ENCODE measurements around the gene MTFMT.

Gene MTFMT

GRCh38 chr15:65059931-65060596 lies 30.6 kb upstream of the MTFMT start:
- no peak overlapping the region for H3K4me3 ChIP-seq (ENCODE audit: low read depth, low read length)
- no peak for DNase-seq (ENCODE audit: low read depth)
- TF ChIP-seq CTCF (IDR thresholded peaks at IDR 0.05; ENCODE audit: low read depth, low read length, missing control alignments), result no peak

- H3K4me3 ChIP-seq (ENCODE audit: low read depth, low read length), result no peak overlapping the region
- no peak for TF ChIP-seq CTCF (IDR thresholded peaks at IDR 0.05; ENCODE audit: low read depth, low read length, missing control alignments)
- no peak for DNase-seq (ENCODE audit: low read depth)
Measured at GRCh38 chr15:65059369-65059750, 29.9 kb upstream of the MTFMT start.

- no peak for TF ChIP-seq CTCF (IDR thresholded peaks at IDR 0.05; ENCODE audit: low read depth, low read length, missing control alignments)
- DNase-seq (ENCODE audit: low read depth), result no peak
Measured at GRCh38 chr15:65058394-65059368, 29.2 kb upstream of the MTFMT start.

GRCh38 chr15:65057549-65057940 lies 28.1 kb upstream of the MTFMT start:
- no peak for DNase-seq (ENCODE audit: low read depth)
- no peak for TF ChIP-seq CTCF (IDR thresholded peaks at IDR 0.05; ENCODE audit: low read depth, low read length, missing control alignments)
- H3K4me3 ChIP-seq (ENCODE audit: low read depth, low read length), result no peak overlapping the region

More at GRCh38 chr15:65058394-65059368, 29.2 kb upstream of the MTFMT start:
- H3K4me3 ChIP-seq (ENCODE audit: low read depth, low read length), result no peak overlapping the region

GRCh38 chr15:65056868-65057548 lies 27.6 kb upstream of the MTFMT start:
- H3K4me3 ChIP-seq (ENCODE audit: low read depth, low read length), result no peak overlapping the region
- no peak for TF ChIP-seq CTCF (IDR thresholded peaks at IDR 0.05; ENCODE audit: low read depth, low read length, missing control alignments)
- no peak for DNase-seq (ENCODE audit: low read depth)

GRCh38 chr15:65056106-65056505 lies 26.7 kb upstream of the MTFMT start:
- no peak overlapping the region for H3K4me3 ChIP-seq (ENCODE audit: low read depth, low read length)
- no peak for TF ChIP-seq CTCF (IDR thresholded peaks at IDR 0.05; ENCODE audit: low read depth, low read length, missing control alignments)
- DNase-seq (ENCODE audit: low read depth), result no peak

Data from GM12864 (cell line).